Keratinocyte (primary cell): ENCODE results near the gene VAV1. TPM values are rescaled to one million over a fixed set of nuclear protein-coding genes. Genes with fewer than 3 reads are reported as not detected.
"Not testable (repeated sequence)": the region's sequence is repeated elsewhere in the genome, so short reads cannot be mapped to it uniquely, and the experiment has no call there.

Experiments used
- DNase-seq: peaks from one replicate; pipeline ENCODE4 v3.0.0-alpha.2; 2011; ENCODE audit warnings: low read depth, missing footprints, low spot score
- FAIRE-seq: peaks from 2 replicates; lab custom pipeline; 2011; peaks lifted over from hg19 to GRCh38; lab: Jason Lieb, UNC
- H2AFZ ChIP-seq: 2 replicates; pipeline ENCODE4 v1.6.0; 2012; ENCODE audit warnings: low read length, control low read depth, inconsistent platforms; ENCODE audit not compliant: control insufficient read depth
- H3K27ac ChIP-seq: 2 replicates; pipeline ENCODE4 v1.5.1; 2011; ENCODE audit warnings: low read length; ENCODE audit not compliant: control insufficient read depth, insufficient read depth
- H3K27me3 ChIP-seq: 3 replicates; pipeline ENCODE4 v1.6.0; 2011; ENCODE audit warnings: low read length; ENCODE audit not compliant: control insufficient read depth, insufficient read depth; ENCODE audit errors: extremely low read depth
- H3K36me3 ChIP-seq, 2 experiments: 2 replicates in 1 of 2; 3 replicates in 1 of 2; pipeline ENCODE4 v1.5.1; 2011; ENCODE audit warnings: low read length in 2 of 2, mild to moderate bottlenecking in 1 of 2; ENCODE audit not compliant: control insufficient read depth in 2 of 2, insufficient read depth in 2 of 2; ENCODE audit errors: extremely low read depth in 1 of 2
- H3K4me1 ChIP-seq: 3 replicates; pipeline ENCODE4 v1.5.1; 2011; ENCODE audit warnings: low read length; ENCODE audit not compliant: control insufficient read depth, insufficient read depth; ENCODE audit errors: extremely low read depth
- H3K4me2 ChIP-seq: 3 replicates; pipeline ENCODE4 v1.6.0; 2011; ENCODE audit warnings: low read depth, low read length; ENCODE audit not compliant: control insufficient read depth, insufficient read depth; ENCODE audit errors: extremely low read depth
- H3K4me3 ChIP-seq, 3 experiments: fragments of 200-600 bp in 1 of 3; sonication (generic) in 1 of 3; 2 replicates in 2 of 3; 3 replicates in 1 of 3; pipeline ENCODE4 v1.5.1; 2011 to 2016; ENCODE audit warnings: low read length in 3 of 3, mild to moderate bottlenecking in 3 of 3, control low read depth in 2 of 3, inconsistent platforms in 1 of 3, low read depth in 1 of 3, mixed read lengths in 1 of 3, mixed run types in 1 of 3, moderate library complexity in 1 of 3; ENCODE audit not compliant: control insufficient read depth in 2 of 3, insufficient read depth in 2 of 3; ENCODE audit errors: extremely low read depth in 1 of 3
- H3K79me2 ChIP-seq: 2 replicates; pipeline ENCODE4 v1.6.0; 2012; ENCODE audit warnings: low read length; ENCODE audit not compliant: control insufficient read depth, insufficient read depth
- H3K9ac ChIP-seq: 3 replicates; pipeline ENCODE4 v1.6.0; 2011; ENCODE audit warnings: low read length; ENCODE audit not compliant: control insufficient read depth, insufficient read depth; ENCODE audit errors: extremely low read depth
- H3K9me1 ChIP-seq: 3 replicates; pipeline ENCODE4 v1.6.0; 2011; ENCODE audit warnings: low read length; ENCODE audit not compliant: control insufficient read depth, insufficient read depth; ENCODE audit errors: extremely low read depth
- H3K9me3 ChIP-seq: 2 replicates; pipeline ENCODE4 v1.5.1; 2012; ENCODE audit warnings: low read depth, low read length; ENCODE audit not compliant: control insufficient read depth
- H4K20me1 ChIP-seq: 3 replicates; pipeline ENCODE4 v1.6.0; 2011; ENCODE audit warnings: low read length; ENCODE audit not compliant: control insufficient read depth, insufficient read depth; ENCODE audit errors: extremely low read depth
- EZH2 ChIP-seq: IDR thresholded peaks from one replicate; pipeline ENCODE4 v1.6.1; 2012; ENCODE audit warnings: inconsistent platforms, mild to moderate bottlenecking, low read length, moderate library complexity
- dilution Hi-C: fragments of 300-500 bp; cut with MboI; formaldehyde crosslinking; loops from one replicate; pipeline ENCODE4 v1.7.0; 2020; ENCODE audit warnings: low sequenced_read_pairs; ENCODE audit not compliant: extremely low pct_ligation_motif_present
- polyA plus RNA-seq, 5 experiments: library from polyadenylated mRNA; depleted of rRNA in 3 of 5; stranded (reverse) in 3 of 5; stranded (forward) in 1 of 5; unstranded in 1 of 5; fragments of >200 nt; gene quantifications; 1 replicate in 1 of 5; 2 replicates in 3 of 5; 3 replicates in 1 of 5; pipeline versions ENCODE4 v1.2.1 to v1.2.3, GENCODE V29; 2011 to 2012; ENCODE audit warnings: missing spikeins in 2 of 5, low read depth in 1 of 5, low replicate concordance in 1 of 5
- TF ChIP-seq, protein P1 (sequence below), 3 experiments: IDR thresholded peaks in 1 of 3; conservative IDR thresholded peaks in 1 of 3; optimal IDR thresholded peaks in 1 of 3; 2 replicates in 2 of 3; 3 replicates in 1 of 3; pipeline versions ENCODE3 to v1.5.1; 2011; ENCODE audit warnings: low read length in 3 of 3, mild to moderate bottlenecking in 3 of 3, moderate library complexity in 2 of 3, control low read depth in 1 of 3, inconsistent platforms in 1 of 3; ENCODE audit not compliant: insufficient read depth in 2 of 3; ENCODE audit errors: extremely low read depth in 1 of 3

The VAV1 gene
- polyA plus RNA-seq, 1 donor (not counting 4 experiments of a cell fraction or from before 2014, with no cell fraction given) = 0.42 TPM

DNA sequence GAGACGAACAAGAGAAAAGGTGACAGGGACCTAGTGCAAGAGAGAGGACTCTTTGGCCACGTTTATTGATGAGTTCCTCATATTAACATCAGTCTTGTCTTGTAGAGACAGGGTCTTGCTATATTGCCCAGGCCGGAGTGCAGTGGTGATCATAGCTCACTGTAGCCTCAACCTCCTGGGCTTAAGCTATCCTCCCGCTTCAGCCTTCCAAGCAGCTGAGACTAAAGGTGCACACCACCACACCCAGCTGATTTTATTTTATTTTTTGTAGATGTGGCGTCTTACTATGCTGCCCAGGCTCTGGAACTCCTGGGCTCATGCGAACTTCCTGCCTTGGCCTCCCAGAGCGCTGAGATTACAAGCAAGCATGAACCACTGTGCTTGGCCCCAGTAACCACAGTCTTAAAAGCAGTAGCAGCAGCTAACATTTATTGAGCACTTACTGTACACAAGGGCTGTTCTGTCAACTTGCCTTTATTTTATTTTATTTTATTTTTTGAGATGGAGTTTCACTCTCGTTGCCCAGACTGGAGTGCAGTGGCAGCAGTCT, 4.2 kb upstream of the VAV1 start:
- no peak for DNase-seq
- peak overlapping the region; percentile 94 for H3K4me2 ChIP-seq
- H3K79me2 ChIP-seq = peaks cover 25% of the 10 kb centered on the region
- peak overlapping the region in 1 of 3 experiments; percentile 74 for H3K4me3 ChIP-seq
- H3K9me3 ChIP-seq = no peaks in the 10 kb centered on the region
- TF ChIP-seq EZH2 = no peak
- TF ChIP-seq, protein P1, sequence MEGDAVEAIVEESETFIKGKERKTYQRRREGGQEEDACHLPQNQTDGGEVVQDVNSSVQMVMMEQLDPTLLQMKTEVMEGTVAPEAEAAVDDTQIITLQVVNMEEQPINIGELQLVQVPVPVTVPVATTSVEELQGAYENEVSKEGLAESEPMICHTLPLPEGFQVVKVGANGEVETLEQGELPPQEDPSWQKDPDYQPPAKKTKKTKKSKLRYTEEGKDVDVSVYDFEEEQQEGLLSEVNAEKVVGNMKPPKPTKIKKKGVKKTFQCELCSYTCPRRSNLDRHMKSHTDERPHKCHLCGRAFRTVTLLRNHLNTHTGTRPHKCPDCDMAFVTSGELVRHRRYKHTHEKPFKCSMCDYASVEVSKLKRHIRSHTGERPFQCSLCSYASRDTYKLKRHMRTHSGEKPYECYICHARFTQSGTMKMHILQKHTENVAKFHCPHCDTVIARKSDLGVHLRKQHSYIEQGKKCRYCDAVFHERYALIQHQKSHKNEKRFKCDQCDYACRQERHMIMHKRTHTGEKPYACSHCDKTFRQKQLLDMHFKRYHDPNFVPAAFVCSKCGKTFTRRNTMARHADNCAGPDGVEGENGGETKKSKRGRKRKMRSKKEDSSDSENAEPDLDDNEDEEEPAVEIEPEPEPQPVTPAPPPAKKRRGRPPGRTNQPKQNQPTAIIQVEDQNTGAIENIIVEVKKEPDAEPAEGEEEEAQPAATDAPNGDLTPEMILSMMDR (optimal IDR thresholded peaks at IDR 0.05 in 1 of 3, IDR thresholded peaks at IDR 0.05 in 1 of 3, conservative IDR thresholded peaks at IDR 0.05 in 1 of 3; ENCODE audit: extremely low read depth in 1 of 3, insufficient read depth in 2 of 3, low read length in 3 of 3) = no peak
- H3K27me3 ChIP-seq = no peaks in the 10 kb centered on the region
- peak overlapping the region; percentile 95 for H3K27ac ChIP-seq
- peaks cover 16% of the 10 kb centered on the region for H3K4me1 ChIP-seq
- no peaks in the 10 kb centered on the region for H4K20me1 ChIP-seq
- peaks cover 6 to 16% of the 10 kb centered on the region in 2 experiments for H3K36me3 ChIP-seq
- no peaks in the 10 kb centered on the region for H3K9me1 ChIP-seq
- H2AFZ ChIP-seq = no peak overlapping the region
- H3K9ac ChIP-seq = no peak overlapping the region
- dilution Hi-C loops = no loop called here
- no peak for FAIRE-seq

DNA sequence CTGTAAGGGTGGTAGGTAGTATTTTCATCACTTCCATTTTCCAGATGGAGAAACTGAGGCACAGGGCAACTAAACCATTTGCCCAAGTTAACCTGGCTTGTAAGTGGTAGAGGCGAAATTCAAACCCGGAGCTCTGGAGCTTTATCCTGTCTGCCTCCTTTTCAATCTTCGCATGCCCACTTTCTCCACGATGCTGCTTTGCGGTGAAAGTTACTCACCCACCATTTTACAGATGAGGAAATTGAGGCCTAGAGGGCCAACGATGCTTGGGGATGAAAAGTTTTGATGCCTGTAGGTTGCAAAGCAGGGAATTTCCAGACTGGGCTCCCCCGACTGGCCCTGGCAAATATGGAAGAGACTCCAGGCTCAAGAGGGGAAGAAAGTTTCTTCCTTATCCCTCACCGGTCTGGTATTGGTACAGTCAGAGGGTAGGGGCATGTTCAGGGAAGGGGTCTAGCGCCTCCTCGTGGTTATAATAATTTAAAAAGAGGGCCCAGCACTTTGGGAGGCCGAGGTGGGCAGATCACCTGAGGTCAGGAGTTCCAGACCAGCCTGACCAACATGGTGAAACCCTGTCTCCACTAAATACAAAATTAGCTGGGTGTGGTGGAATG, 3.4 kb upstream of the VAV1 start:
- TF ChIP-seq EZH2 = no peak
- TF ChIP-seq, protein P1 (optimal IDR thresholded peaks at IDR 0.05 in 1 of 3, IDR thresholded peaks at IDR 0.05 in 1 of 3, conservative IDR thresholded peaks at IDR 0.05 in 1 of 3; ENCODE audit: extremely low read depth in 1 of 3, insufficient read depth in 2 of 3, low read length in 3 of 3) = peak in 2 of 3 experiments; percentile 27 to 41
- DNase-seq (no peak), FAIRE-seq (no peak)
- no peak overlapping the region for H2AFZ ChIP-seq
- dilution Hi-C loops = no loop called here
- no peaks in the 10 kb centered on the region for H4K20me1 ChIP-seq
- no peak overlapping the region for H3K27ac ChIP-seq
- no peak overlapping the region for H3K4me2 ChIP-seq
- H3K36me3 ChIP-seq = peaks cover 2 to 10% of the 10 kb centered on the region in 2 experiments
- no peaks in the 10 kb centered on the region for H3K9me3 ChIP-seq
- no peak overlapping the region for H3K4me3 ChIP-seq
- H3K4me1 ChIP-seq = peaks cover 16% of the 10 kb centered on the region
- H3K9ac ChIP-seq = no peak overlapping the region
- no peaks in the 10 kb centered on the region for H3K9me1 ChIP-seq
- peaks cover 18% of the 10 kb centered on the region for H3K79me2 ChIP-seq
- H3K27me3 ChIP-seq = no peaks in the 10 kb centered on the region

DNA sequence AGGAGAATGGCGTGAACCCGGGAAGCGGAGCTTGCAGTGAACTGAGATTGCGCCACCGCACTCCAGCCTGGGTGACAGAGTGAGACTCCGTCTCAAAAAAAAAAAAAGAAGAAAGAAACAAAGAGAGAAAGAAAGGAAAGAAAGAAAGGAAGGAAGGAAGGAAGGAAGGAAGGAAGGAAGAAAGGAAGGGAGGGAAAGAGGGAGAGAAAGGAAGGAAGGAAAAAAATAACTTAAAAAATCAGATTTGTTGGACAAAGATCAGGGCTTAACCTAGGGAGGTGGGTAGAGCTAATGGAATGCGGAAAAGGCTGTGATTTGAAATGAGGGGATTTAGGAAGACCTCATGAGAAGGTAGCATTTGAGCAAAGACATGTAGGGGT, 870 bp upstream of the VAV1 start:
- H2AFZ ChIP-seq, H3K79me2 ChIP-seq, H3K27me3 ChIP-seq, H4K20me1 ChIP-seq, H3K27ac ChIP-seq, H3K9me3 ChIP-seq, H3K4me3 ChIP-seq, H3K9me1 ChIP-seq, dilution Hi-C loops, H3K9ac ChIP-seq, FAIRE-seq, H3K36me3 ChIP-seq, H3K4me2 ChIP-seq, H3K4me1 ChIP-seq, DNase-seq: not testable (repeated sequence)
